ENCODE data around the gene SETX. TPM values are rescaled to one million over a fixed set of nuclear protein-coding genes. Genes with fewer than 3 reads are reported as not detected.
"Not testable (repeated sequence)": the region's sequence is repeated elsewhere in the genome, so short reads cannot be mapped to it uniquely, and the experiment has no call there.

SETX gene
- total and polyA plus RNA-seq, 3 experiments from 2014 or later, result 32.4 to 39.3 (median 37.3) TPM

- peaks cover 59% of the 10 kb centered on the region for H3K36me3 ChIP-seq (ENCODE audit: insufficient read depth, low read length)
- H3K27ac ChIP-seq (ENCODE audit: low read depth, low read length); H3K27me3 Mint-ChIP-seq; H3K4me3 Mint-ChIP-seq; DNase-seq; H3K4me3 ChIP-seq (ENCODE audit: low read length); H3K27me3 ChIP-seq (ENCODE audit: insufficient read depth, low read length, poor library complexity, severe bottlenecking); H3K9me3 ChIP-seq (ENCODE audit: low read length); H3K4me1 ChIP-seq (ENCODE audit: insufficient read depth, low read length); POLR2A ChIA-PET; H3K9me3 Mint-ChIP-seq: not testable (repeated sequence)
- Mint-ChIP-seq H3K4me1 (peaks cover 2 to 11% (median 9%) of the 10 kb centered on the region in 3 donors), H3K27ac (peak overlapping the region in 1 of 8 donors; percentile 24), H3K36me3 (peaks cover 0 to 82% (median 14%) of the 10 kb centered on the region in 3 donors)
- CTCF ChIA-PET, result interaction anchor here (0.9 to 2.1 kb wide), 12 partner anchors 10 to 511 kb away, joined by 3 to 13 read pairs (median 5); no protein-coding TSS in a partner anchor
Measured at GRCh38 chr9:132269704-132270516, 84.9 kb downstream of the SETX start.

- H3K4me3 Mint-ChIP-seq, result no peak overlapping the region
- H3K9me3 ChIP-seq (ENCODE audit: low read length), result no peaks in the 10 kb centered on the region
- CTCF ChIA-PET, result interaction anchor here (0.8 to 2.1 kb wide), 18 partner anchors 9 to 524 kb away, joined by 3 to 13 read pairs (median 4); no protein-coding TSS in a partner anchor
- H3K4me3 ChIP-seq (ENCODE audit: low read length), result no peak overlapping the region
- H3K9me3 Mint-ChIP-seq, result no peaks in the 10 kb centered on the region
- H3K27me3 Mint-ChIP-seq, result peaks cover 0 to 1% of the 10 kb centered on the region in 2 donors
- no peaks in the 10 kb centered on the region for H3K27me3 ChIP-seq (ENCODE audit: insufficient read depth, low read length, poor library complexity, severe bottlenecking)
- H3K27ac Mint-ChIP-seq, result peak overlapping the region in 7 of 8 donors; percentile 21 to 91 (median 70)
- no peak overlapping the region for H3K27ac ChIP-seq (ENCODE audit: low read depth, low read length)
- peak; percentile 41 to 73 (median 59) for DNase-seq
- peaks cover 2 to 11% (median 9%) of the 10 kb centered on the region in 3 donors for H3K4me1 Mint-ChIP-seq
- H3K4me1 ChIP-seq (ENCODE audit: insufficient read depth, low read length), result peaks cover 8% of the 10 kb centered on the region
- POLR2A ChIA-PET, result no interaction called here
- peaks cover 65% of the 10 kb centered on the region for H3K36me3 ChIP-seq (ENCODE audit: insufficient read depth, low read length)
- peaks cover 0 to 82% (median 16%) of the 10 kb centered on the region in 3 donors for H3K36me3 Mint-ChIP-seq
Measured at GRCh38 chr9:132268725-132269352, 85.9 kb downstream of the SETX start.

GRCh38 chr9:132267660-132268059 is 87.1 kb downstream of the SETX start:
- Mint-ChIP-seq H3K9me3 (no peaks in the 10 kb centered on the region), H3K4me3 (no peak overlapping the region), H3K36me3 (peaks cover 0 to 82% (median 12%) of the 10 kb centered on the region in 3 donors), H3K27ac (peak overlapping the region in 2 of 8 donors; percentile 23 to 75), H3K27me3 (peaks cover 0 to 1% of the 10 kb centered on the region in 2 donors), H3K4me1 (peaks cover 2 to 11% (median 11%) of the 10 kb centered on the region in 3 donors)
- Histone ChIP-seq H3K4me3 (ENCODE audit: low read length) (no peak overlapping the region), H3K27ac (ENCODE audit: low read depth, low read length) (no peak overlapping the region), H3K4me1 (ENCODE audit: insufficient read depth, low read length) (peaks cover 8% of the 10 kb centered on the region), H3K9me3 (ENCODE audit: low read length) (no peaks in the 10 kb centered on the region), H3K36me3 (ENCODE audit: insufficient read depth, low read length) (peaks cover 66% of the 10 kb centered on the region), H3K27me3 (ENCODE audit: insufficient read depth, low read length, poor library complexity, severe bottlenecking) (no peaks in the 10 kb centered on the region)
- DNase-seq, result no peak
- CTCF ChIA-PET, result interaction anchor here (1.0 to 2.1 kb wide), 3 partner anchors 8 to 506 kb away, joined by 4 to 12 read pairs (median 8); no protein-coding TSS in a partner anchor
- POLR2A ChIA-PET, result no interaction called here

- ChIA-PET POLR2A (no interaction called here), CTCF (interaction anchor here (1.1 kb wide), 1 partner anchor 29 kb away, joined by 3 read pairs; no protein-coding TSS in a partner anchor)
- H3K36me3 Mint-ChIP-seq, result peaks cover 0 to 85% (median 7%) of the 10 kb centered on the region in 3 donors
- no peaks in the 10 kb centered on the region for H3K27me3 ChIP-seq (ENCODE audit: insufficient read depth, low read length, poor library complexity, severe bottlenecking)
- peaks cover 4 to 16% (median 11%) of the 10 kb centered on the region in 3 donors for H3K4me1 Mint-ChIP-seq
- H3K27ac ChIP-seq (ENCODE audit: low read depth, low read length), result no peak overlapping the region
- H3K4me3 ChIP-seq (ENCODE audit: low read length), result no peak overlapping the region
- peaks cover 8% of the 10 kb centered on the region for H3K4me1 ChIP-seq (ENCODE audit: insufficient read depth, low read length)
- H3K9me3 ChIP-seq (ENCODE audit: low read length), result no peaks in the 10 kb centered on the region
- DNase-seq, result no peak
- peaks cover 60% of the 10 kb centered on the region for H3K36me3 ChIP-seq (ENCODE audit: insufficient read depth, low read length)
- no peaks in the 10 kb centered on the region for H3K9me3 Mint-ChIP-seq
- peaks cover 0 to 1% of the 10 kb centered on the region in 2 donors for H3K27me3 Mint-ChIP-seq
- no peak overlapping the region for H3K27ac Mint-ChIP-seq
- no peak overlapping the region for H3K4me3 Mint-ChIP-seq
Measured at GRCh38 chr9:132266017-132266416, 88.8 kb downstream of the SETX start.

- Mint-ChIP-seq H3K27me3 (peaks cover 0 to 1% of the 10 kb centered on the region in 2 donors), H3K4me3 (no peak overlapping the region), H3K4me1 (peaks cover 8 to 19% (median 11%) of the 10 kb centered on the region in 3 donors), H3K36me3 (peaks cover 0 to 47% (median 4%) of the 10 kb centered on the region in 3 donors), H3K9me3 (no peaks in the 10 kb centered on the region), H3K27ac (peak overlapping the region in 2 of 8 donors; percentile 46 to 86)
- CTCF ChIA-PET, result interaction anchor here (1.2 to 3.0 kb wide), 5 partner anchors 8 to 25 kb away, joined by 3 to 12 read pairs (median 9); no protein-coding TSS in a partner anchor
- H3K27ac ChIP-seq (ENCODE audit: low read depth, low read length), result no peak overlapping the region
- H3K4me3 ChIP-seq (ENCODE audit: low read length), result no peak overlapping the region
- peaks cover 7% of the 10 kb centered on the region for H3K4me1 ChIP-seq (ENCODE audit: insufficient read depth, low read length)
- POLR2A ChIA-PET, result no interaction called here
- no peaks in the 10 kb centered on the region for H3K9me3 ChIP-seq (ENCODE audit: low read length)
- DNase-seq, result no peak
- peaks cover 25% of the 10 kb centered on the region for H3K36me3 ChIP-seq (ENCODE audit: insufficient read depth, low read length)
- no peaks in the 10 kb centered on the region for H3K27me3 ChIP-seq (ENCODE audit: insufficient read depth, low read length, poor library complexity, severe bottlenecking)
Measured at GRCh38 chr9:132260846-132261245, 93.9 kb downstream of the SETX start.

GRCh38 chr9:132250324-132251262 is 104.2 kb downstream of the SETX start:
- no peak overlapping the region for H3K27ac Mint-ChIP-seq
- H3K4me1 Mint-ChIP-seq, result peaks cover 0 to 6% (median 0%) of the 10 kb centered on the region in 3 donors
- no peak overlapping the region for H3K27ac ChIP-seq (ENCODE audit: low read depth, low read length)
- no peaks in the 10 kb centered on the region for H3K4me1 ChIP-seq (ENCODE audit: insufficient read depth, low read length)
- H3K4me3 ChIP-seq (ENCODE audit: low read length), result no peak overlapping the region
- no peaks in the 10 kb centered on the region for H3K36me3 Mint-ChIP-seq
- no peak for DNase-seq
- no peaks in the 10 kb centered on the region for H3K9me3 Mint-ChIP-seq
- ChIA-PET POLR2A (no interaction called here), CTCF (interaction anchor here (1.1 to 1.4 kb wide), 2 partner anchors 14 to 84 kb away, joined by 3 to 5 read pairs; no protein-coding TSS in a partner anchor)
- H3K9me3 ChIP-seq (ENCODE audit: low read length), result no peaks in the 10 kb centered on the region
- no peaks in the 10 kb centered on the region for H3K27me3 ChIP-seq (ENCODE audit: insufficient read depth, low read length, poor library complexity, severe bottlenecking)
- H3K4me3 Mint-ChIP-seq, result no peak overlapping the region
- H3K27me3 Mint-ChIP-seq, result peaks cover 3 to 10% of the 10 kb centered on the region in 2 donors
- no peaks in the 10 kb centered on the region for H3K36me3 ChIP-seq (ENCODE audit: insufficient read depth, low read length)

GRCh38 chr9:132249690-132250089 is 105.1 kb downstream of the SETX start:
- no peaks in the 10 kb centered on the region for H3K9me3 ChIP-seq (ENCODE audit: low read length)
- no peak overlapping the region for H3K4me3 ChIP-seq (ENCODE audit: low read length)
- peaks cover 0 to 6% (median 0%) of the 10 kb centered on the region in 3 donors for H3K4me1 Mint-ChIP-seq
- no peak for DNase-seq
- H3K27me3 ChIP-seq (ENCODE audit: insufficient read depth, low read length, poor library complexity, severe bottlenecking), result no peaks in the 10 kb centered on the region
- no peak overlapping the region for H3K27ac Mint-ChIP-seq
- H3K27ac ChIP-seq (ENCODE audit: low read depth, low read length), result no peak overlapping the region
- H3K4me3 Mint-ChIP-seq, result no peak overlapping the region
- H3K36me3 ChIP-seq (ENCODE audit: insufficient read depth, low read length), result no peaks in the 10 kb centered on the region
- H3K9me3 Mint-ChIP-seq, result no peaks in the 10 kb centered on the region
- no peaks in the 10 kb centered on the region for H3K36me3 Mint-ChIP-seq
- peaks cover 3 to 12% of the 10 kb centered on the region in 2 donors for H3K27me3 Mint-ChIP-seq
- H3K4me1 ChIP-seq (ENCODE audit: insufficient read depth, low read length), result no peaks in the 10 kb centered on the region
- POLR2A ChIA-PET, result no interaction called here
- CTCF ChIA-PET, result interaction anchor here (1.0 to 2.0 kb wide), 4 partner anchors 10 to 491 kb away, joined by 3 to 6 read pairs (median 4); no protein-coding TSS in a partner anchor

Measured in CD8-positive, alpha-beta memory T cell (primary cell).